NCI-H1694 (cell line): ENCODE measurements around the gene SLC2A4RG.
"Not testable (repeated sequence)": the region's sequence is repeated elsewhere in the genome, so short reads cannot be mapped to it uniquely, and the experiment has no call there.

Experiments
- DNase-seq: peaks from one replicate; lab custom pipeline; 2025; lab: John Stamatoyannopoulos, UW

Gene SLC2A4RG

DNA sequence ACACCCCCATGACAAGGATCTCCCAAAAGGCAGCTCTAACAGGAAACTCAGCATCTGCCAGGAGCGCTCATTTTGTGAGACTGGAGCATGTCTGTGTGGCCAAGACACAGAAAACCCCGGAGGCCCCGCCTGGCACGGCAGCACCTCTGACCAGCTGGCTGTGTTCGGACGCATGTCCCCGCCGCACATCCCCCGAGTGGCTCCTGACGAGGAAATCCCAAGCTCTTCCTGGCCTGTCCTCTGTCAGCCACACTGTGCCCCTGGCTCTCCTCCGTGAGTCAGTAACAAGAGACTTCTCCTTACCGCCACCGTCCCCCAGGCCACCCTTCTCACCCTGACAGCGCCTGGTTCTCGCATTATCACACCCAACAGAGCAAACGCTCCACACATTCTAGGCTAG is 14.4 kb downstream of the SLC2A4RG start:
- no peak for DNase-seq

DNA sequence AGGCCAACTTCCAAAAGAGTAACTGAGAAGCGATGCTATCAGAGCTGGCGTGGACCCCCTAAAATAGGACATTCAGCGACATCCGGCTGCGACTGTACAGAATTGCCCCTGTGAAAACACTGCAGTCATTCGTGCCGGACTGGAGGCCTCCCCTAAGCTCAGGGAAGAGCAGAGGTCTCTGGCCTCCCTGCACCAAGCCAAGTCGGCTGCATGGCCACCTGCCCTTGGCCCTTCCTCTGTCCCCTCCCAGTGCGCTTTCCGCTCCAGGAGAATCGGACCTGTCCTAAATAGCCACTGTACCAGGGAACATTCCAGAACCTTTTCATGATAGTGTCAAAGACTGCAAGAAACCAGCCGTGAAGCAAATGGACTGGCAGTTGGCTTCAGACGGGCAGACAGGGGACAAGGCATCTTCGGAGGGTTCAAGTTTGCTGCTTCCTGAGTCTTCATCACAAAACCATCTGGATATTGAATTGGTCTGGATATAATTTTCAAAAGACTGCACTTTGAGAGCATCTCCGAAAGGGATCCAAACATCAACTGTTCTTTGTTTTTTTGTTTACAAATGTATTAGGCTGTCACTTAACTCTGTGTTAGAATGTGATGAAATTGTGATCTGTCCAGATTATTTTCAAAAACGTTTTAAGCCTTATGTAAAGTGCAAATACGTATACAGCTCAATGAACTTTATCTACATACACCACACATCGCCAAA is 16.5 kb downstream of the SLC2A4RG start:
- no peak for DNase-seq

DNA sequence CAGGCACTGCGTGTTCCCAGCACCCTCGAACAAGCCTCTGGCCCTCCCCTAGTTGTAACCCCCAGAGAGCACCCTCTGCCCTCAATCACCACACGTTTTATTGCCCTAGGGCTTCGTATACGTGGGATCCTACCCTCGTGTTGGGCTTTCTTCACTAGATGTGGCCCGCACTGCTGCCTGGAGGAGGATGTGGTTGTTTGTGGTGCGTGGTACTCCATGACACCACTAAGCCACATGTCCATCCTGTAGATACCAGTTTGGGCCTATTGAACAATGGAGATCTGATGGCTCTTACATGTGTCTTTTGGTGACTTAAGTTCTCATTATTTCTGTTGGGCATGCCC is 17.0 kb downstream of the SLC2A4RG start:
- DNase-seq = no peak

DNA sequence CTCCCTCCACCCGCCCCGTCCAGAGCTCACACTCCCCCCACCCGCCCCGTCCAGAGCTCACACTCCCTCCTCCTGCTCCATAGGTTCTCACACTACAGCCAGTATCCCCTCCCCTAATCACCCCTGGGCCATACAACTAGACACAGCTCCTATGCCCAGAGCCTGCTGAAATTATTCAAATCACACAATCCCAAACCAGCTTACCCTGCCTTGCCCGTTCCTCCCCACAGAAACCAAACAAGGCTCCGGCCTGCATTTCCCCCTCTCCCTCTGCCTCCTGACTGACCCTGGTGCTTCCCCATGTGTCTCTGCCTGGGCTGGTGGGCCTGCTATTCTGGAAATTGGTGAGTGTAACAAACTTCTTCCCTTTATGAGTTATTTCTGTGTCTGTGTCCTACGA is 18.6 kb downstream of the SLC2A4RG start:
- no peak for DNase-seq

DNA sequence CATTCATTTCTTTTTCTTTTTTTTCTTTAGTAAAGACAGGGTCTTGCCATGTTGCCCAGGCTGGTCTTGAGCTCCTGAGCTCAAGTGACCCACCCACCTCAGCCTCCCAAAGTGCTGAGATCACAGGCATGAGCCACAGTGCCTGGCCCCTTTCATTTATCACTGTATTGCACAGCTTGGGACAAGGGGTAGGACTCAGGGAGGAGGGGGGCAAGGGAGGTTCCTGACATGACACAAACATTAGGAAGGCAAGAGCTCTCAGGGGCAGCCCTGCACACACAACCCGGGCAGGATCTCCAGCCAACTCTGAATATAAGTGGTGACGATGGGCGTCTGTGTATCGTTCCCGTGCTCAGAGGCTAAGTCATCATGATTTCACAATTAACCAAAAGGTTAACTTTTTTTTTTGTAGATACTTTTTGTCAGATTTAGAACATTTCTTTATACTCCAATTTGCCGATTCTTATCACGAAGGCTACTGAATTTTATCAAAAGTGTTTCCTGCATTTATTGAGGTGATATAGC is 19.9 kb downstream of the SLC2A4RG start:
- DNase-seq = no peak

DNA sequence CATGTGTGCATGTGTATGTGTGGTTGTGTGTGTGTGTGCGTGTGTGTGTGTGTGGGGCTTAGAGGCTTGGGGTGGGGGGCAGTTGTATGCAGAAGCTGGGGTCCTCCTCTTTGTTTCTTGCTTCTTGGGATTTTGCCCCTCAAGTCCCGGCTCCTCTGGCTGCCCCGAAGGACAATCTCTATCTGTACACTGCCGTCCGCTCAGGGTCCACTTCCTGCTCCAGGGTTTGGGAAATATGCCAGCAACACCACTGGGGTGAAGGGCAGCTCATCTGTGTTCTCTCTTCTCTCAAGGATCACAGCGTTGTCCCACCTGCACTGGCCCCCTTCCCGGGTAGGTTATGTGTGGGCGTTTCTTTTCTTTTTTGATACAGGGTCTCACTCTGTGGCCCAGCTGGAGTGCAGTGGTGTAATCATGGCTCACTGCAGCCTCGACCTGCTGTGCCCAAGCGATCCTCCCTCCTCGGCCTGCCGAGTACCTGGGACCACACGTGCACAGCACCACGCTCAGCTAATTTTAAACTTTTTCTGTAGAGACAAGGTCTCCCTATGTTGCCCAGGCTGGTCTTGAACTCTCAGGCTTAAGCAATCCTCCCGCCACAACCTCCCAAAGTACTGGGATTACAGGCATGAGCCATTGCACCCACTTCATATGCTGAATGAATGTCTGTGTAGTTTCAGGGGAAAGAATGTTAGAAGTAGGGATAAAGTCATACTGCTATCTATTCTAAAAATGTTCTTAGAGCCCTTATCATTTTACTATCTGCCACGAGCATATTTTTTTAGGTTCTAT is 25.7 kb downstream of the SLC2A4RG start:
- no peak for DNase-seq

DNA sequence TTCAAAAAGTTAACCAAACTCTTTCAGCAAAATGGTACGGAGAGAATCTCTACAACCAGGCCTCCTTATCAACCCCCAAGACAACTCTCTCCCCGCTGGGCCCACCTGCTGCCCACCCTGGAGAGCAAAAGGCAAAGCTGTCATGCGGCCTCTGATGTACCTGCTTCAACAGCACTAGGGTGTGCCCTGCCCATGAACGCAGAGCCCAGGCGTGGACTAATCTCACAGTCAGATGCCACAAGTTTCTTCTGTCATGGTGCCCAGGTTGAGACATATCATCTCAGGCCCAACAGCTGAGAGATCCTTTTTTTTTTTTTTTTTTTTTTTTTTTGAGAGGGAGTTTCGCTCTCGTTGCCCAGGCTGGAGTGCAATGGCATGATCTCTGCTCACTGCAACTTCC is 26.3 kb downstream of the SLC2A4RG start:
- no peak for DNase-seq

DNA sequence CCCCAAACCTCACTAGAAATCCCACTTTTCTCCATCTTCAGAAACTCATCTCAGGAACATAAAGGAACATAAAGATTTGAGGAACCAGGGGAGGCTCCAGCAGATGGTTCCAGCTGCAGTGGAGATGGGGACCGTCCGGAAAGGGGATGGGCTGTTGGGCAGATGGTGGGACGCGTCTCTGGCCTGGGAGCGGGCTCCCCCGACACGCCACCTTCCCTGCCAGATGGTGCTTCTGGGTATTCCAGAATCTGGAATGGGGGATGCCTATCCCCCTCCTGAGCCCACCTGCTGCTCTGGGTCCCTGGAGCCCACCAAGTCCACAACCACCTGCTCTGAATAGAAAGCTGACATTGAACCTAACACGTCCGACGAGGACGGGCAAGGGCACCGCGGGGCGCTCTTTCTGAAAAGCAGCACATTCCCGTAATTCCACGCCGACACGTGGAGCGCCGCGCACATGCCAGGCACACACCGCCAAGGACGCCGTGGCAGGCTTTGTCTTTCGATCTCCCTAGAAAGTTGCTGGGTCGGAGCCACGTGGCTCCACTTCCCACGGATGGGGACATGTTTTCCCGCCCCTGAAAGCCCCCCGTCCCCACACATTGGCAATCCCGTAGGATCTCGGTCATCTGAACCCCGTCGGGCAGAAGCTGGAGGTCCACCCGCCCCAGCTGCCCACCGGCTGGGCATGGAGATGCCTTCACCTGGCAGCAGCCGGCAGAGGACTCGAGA is 27.3 kb downstream of the SLC2A4RG start:
- no peak for DNase-seq

DNA sequence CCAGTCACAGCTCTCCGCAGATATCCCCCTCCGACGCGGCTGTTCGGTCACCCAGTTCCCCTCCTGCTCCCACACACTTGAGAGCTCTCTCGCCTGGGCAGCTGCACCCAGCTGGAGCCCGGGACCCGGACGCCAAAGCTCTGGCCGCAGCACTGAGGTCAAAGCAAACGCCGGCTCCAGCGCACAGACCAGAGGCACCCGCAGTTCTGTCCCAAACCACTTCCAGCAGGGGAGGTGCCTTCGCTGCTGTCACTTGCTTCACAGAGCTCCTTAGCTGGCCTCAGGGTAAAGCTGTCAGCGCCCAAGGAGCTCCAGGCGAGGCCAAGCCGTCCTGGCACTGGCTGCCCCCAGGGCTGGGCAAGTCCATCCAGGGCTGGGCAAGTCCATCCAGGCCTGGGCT is 27.9 kb downstream of the SLC2A4RG start:
- DNase-seq = no peak

DNA sequence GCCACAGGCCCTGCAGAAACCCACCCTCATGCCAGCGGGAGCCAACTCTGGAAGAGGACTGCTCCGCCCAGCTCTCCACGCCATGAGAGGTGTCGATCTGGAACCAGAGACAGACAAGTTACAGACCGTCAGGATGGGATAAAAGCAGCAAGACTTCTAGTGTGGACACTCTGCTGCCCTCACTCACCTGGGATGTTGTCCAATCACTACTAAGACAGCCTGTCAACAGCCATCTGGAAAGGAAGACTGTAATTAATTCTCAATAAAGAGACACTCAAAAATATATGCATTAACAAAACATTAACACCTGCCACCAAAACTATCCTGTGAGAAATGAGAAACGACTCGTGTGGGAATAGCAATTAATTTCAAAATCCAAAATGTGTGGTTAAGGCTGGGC is 28.3 kb downstream of the SLC2A4RG start:
- no peak for DNase-seq

DNA sequence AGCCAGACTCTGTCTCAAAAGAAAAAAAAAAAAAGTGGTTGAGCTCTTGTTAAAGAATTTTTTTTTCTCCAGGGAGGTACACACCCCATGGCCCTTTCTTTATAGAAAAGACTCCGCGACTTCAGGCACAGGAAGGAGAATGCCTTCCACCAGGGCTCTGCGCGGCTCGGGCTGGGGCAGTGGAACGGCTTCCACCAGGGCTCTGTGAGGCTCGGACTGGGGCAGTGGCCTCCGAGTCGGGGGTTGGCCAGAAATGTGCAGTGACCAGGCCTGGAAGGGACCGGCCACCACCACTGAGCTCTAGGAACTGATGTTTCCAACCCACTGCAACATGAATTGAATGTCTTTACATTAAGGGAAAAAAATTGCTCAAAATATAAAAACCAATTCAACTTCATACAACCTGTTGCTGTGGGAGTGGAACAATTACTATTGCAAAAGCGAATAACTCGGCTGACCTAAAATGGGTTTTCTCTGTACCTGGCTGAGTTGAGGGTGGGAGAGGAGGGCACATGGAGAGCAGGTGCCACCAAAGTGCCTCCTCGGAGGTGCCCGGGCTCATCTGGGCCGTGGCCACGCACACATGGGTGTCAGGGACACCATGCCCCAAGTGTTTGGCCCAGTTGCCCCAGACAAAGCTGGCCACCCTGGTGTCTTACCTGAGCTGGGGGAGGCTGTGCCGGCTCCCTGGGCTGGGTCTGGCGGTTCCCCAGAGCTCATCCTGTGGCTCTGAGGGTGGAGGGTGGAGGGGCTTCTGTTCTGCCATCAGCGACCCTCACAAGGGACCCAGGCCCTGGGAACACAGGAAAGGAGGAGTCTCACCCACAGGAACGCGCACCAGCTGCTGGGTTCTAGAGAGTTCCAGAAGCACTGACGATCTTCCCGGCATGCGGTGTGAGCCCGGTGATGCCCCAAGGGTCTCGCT is 29.3 kb downstream of the SLC2A4RG start:
- DNase-seq = no peak

DNA sequence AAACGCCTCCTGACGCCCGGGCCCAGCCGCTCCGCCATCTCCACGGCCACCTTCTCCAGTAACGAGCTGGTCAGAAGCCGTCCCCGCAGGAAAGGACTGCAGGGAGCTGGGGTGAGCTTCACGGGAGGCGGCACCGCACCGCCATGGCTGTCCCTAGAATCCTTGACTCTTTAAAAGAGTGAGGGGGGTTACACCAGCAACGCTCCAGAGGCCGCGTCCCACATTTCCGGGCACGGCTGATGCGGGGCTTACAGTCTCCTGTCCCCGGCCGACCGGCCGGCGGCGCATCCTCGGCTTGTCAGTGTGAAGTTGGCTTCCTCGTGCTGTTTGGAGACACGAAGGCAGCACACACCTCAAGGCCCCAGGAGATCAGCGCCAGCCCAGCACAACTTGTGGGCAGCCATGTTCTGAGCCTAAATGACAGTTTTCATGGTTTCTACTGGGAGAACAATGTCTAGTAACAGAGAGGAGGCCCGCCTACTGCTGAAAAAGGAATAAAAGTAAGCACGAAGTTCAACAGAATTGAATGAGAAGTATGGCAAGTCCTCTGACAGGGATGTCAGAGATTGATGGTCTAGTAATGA is 30.4 kb downstream of the SLC2A4RG start:
- DNase-seq = no peak

DNA sequence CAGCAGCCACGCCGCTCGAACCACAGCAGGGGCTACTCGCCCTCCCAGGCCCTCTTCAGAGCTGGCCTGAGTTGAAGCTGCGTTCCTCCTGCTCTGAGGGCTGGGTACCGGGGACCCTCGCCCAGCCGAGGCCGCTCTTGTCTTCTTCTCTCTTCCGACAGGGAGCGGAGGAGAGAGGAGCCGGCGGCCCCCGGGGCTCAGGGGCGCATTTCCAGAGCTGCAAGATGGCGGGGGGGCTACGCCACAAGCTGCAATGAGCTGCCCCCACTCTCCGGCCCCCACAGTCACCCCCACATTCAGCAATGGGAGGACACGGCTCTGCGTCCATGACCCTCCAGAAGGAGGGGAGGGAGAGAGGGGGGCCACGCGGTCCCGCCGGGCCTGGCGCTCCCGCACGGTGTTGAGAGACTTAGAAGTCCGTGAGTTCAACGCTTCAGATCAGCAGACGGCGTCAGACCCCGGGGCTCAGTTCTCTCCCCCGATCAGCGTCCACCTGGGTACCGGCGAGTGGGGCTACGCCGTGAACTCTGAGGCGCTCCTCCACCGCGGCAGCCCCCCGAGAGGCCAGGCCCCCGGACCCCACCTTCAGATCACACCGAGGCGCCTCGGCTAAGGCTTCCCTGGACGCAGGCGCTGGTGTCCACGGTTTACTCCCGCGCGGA is 31.6 kb downstream of the SLC2A4RG start:
- DNase-seq = no peak

DNA sequence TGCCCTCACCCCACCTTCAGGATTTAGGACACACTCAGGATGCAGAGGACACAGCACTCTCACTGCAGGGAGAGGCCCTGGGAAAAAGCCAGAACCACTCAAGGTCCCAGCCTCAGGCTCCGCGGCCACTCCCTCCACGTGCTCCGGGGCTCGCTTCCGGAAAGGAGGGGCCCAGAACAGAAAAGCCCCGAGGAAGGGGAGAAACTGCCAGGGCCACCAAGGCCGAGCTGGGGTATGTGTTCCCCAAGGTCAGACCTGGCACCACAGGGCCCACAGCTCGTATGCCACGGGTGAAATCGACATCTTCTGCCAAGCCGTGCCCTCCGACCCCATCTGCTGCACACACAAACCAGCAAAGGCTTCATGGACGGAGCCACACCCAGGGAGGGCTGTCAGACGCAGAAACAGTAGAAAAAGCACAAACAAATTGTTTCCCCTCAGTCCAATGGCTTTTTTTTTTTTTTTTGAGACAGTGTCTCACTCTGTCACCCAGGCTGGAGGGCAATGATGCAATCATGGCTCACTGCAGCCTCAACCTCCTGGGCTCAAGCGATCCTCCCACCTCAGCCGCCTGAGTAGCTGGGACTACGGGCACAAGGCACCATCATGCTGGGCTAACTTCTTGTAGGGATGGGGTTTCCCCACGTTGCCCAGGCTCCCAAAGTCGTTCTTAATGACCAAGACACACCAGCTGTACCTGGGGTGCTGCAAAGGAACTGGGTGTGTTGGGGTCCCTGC is 33.4 kb downstream of the SLC2A4RG start:
- no peak for DNase-seq

DNA sequence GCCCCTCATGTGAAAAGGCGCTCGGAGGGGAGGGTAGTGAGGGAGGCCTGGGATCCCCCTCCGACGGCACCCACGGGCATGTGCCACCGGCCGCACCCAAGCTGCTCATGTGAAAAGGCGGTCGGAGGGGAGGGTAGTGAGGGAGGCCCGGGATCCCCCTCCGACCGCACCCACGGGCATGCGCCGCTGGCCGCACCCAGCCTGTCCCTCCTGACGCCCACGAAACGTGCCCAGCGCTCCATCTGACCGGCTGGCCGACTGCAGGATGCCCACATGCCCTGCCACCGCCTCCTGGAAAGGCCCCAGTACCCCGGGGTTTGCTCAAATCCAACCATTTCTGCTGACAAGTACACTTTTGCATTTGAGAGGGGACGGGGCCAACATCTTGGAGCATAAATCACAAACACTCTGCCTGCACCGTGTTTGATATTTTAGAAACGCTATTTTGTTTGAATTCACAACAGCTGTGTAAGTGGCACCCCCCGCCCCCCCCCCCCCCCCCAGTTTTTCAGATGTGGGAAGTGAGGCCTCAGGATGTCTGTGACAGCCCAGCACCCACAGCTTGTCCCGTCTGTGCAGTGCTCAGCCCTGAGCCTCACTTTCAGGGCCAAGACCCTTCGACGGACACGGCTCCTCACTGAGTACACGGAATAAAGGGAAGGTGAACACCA is 34.1 kb downstream of the SLC2A4RG start:
- DNase-seq = no peak

DNA sequence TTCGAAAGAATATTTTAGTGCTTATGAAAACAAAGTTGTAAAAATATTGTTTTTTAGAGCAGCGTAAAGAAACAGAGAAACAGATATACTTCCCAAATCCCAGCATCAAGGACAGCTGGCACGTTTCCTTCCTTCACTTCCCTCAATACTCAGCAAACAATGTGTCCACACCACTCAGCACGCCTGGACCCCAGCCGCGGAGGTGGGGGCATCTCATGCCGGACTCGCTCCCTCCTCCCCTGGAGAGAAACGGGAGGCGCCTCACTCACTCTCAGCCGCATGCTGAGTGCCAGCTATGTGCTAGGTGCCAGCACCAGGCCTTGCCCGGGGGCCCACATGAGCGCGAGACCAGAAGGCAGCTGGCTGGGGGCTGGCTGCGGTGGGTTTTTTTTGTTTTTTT is 34.7 kb downstream of the SLC2A4RG start:
- DNase-seq = no peak

DNA sequence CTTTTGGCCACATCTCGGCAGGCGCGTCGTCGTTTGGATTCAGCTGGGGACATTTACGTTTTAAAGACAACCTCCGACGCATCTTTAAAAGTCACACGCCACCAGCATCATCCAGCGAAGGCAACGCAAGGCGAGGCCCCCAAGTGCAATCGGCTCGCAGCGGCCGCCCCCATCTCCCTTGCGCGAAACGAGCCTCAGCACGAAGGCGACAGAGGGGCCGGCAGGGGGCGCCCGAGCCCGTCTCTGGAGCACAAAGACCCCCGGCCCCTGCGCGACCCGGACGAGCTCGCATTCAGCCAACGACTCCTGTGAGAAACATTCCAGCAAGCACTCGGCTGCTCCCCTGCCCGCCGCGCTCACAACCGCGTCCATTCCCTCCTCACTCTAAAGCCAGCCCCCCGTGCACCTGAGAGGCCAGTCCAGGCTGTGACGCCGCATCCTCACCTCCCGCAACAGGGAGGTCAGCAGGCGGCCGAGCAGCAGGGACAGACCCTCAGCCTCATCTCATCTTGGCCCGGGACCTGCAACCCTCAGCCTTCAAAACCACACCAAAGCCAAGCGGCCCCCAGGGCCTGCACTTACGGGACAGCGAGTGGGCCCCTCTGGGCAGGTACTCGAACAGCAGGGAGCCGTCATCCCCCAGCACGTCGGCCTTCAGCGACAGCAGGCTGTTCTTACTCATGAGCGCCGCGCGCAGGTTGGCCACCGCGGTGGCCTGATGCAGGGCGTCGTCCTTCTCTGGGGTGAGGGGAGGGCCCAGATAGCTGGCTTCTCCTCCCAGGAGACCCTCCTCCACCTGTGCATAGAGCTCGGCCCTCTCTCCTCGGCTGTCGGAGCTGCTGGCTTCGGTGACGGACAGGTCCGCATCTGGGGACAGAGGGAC is 35.8 kb downstream of the SLC2A4RG start:
- DNase-seq = no peak

DNA sequence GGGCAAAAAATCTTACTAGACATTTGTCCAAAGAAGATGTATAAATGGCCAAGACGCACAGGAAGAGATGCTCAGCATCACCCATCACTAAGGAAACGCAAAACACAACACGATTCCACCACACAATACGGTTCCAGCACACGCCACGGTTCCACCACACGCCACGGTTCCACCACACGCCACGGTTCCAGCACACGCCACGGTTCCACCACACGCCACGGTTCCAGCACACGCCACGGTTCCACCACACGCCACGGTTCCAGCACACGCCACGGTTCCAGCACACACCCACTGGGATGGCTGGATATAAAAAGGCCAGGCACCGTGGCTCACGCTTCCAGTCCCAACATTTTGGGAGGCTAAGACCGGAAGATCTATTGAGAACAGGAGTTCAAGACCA is 37.3 kb downstream of the SLC2A4RG start:
- DNase-seq = not testable (repeated sequence)

DNA sequence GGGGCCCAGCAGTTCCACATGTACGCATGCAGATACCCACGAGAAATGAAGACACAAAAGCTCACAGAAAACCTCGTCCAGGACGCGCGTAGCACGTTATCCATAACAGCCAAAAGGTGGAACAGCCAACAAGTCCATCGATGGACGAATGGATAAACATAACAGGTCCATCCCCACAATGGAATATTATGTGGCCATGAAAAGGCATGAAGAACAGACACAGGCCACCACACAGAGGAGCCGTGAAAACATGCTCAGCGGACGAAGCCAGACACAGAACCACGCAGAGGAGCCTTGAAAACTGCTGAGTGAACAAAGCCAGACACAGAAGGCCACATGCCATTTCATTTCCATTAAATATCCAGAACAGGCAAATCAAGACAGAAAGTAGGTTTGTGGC is 38.0 kb downstream of the SLC2A4RG start:
- no peak for DNase-seq
